Transverse colon (tissue), 4 donors: ENCODE results near the gene SCGB1C2.

ENCODE experiments used
- CTCF ChIP-seq, 5 experiments: fragments of 200-600 bp in 3 of 5; fragments of 450-650 bp in 2 of 5; sonication (generic) in 3 of 5; IDR thresholded peaks; 1 replicate in 2 of 5; 2 replicates in 3 of 5; pipeline ENCODE4 v1.5.1; 2016 to 2017; ENCODE audit warnings: antibody characterized with exemption in 5 of 5, inconsistent platforms in 3 of 5, mild to moderate bottlenecking in 2 of 5, moderate library complexity in 1 of 5
- EP300 ChIP-seq: sonication (generic); formaldehyde crosslinking; IDR thresholded peaks from one replicate; pipeline ENCODE4 v1.6.1; 2017; ENCODE audit warnings: antibody characterized with exemption, low read depth
- POLR2A ChIP-seq: fragments of 450-650 bp; IDR thresholded peaks from one replicate; pipeline ENCODE4 v1.6.1; 2016; ENCODE audit warnings: antibody characterized with exemption, mild to moderate bottlenecking, moderate library complexity
- POLR2AphosphoS5 ChIP-seq, 3 donors: sonication (generic); formaldehyde crosslinking; IDR thresholded peaks; one replicate each; pipeline ENCODE4 v1.6.1; 2016; ENCODE audit warnings: antibody characterized with exemption in 3 of 3

- TF ChIP-seq POLR2A (no peak), CTCF (IDR thresholded peaks at IDR 0.05) (no peak), EP300 (no peak), POLR2AphosphoS5 (IDR thresholded peaks at IDR 0.05) (no peak)
Observed at GRCh38 chr17:161481-161880, 24.1 kb downstream of the SCGB1C2 start.
